GM21515 (cell line): ENCODE data around the gene NAPEPLD.
"Not testable (repeated sequence)": the region's sequence is repeated elsewhere in the genome, so short reads cannot be mapped to it uniquely, and the experiment has no call there.

Experiments used
- ATAC-seq: cut with Tn5 transposase; IDR thresholded peaks from one replicate; pipeline ENCODE4 v1.9.1; 2021; ENCODE audit not compliant: unreplicated experiment

NAPEPLD gene

GRCh38 chr7:103071000-103071399, 77.9 kb downstream of the NAPEPLD start:
- ATAC-seq: no peak

GRCh38 chr7:103068414-103069403, 80.2 kb downstream of the NAPEPLD start:
- no peak for ATAC-seq

GRCh38 chr7:103065667-103066066, 83.2 kb downstream of the NAPEPLD start:
- ATAC-seq: no peak

- ATAC-seq: no peak
These were observed 85.0 kb downstream of the NAPEPLD start for GRCh38 chr7:103063895-103064294.

- no peak for ATAC-seq
These were observed 89.4 kb downstream of the NAPEPLD start for GRCh38 chr7:103059471-103059870.

GRCh38 chr7:103058122-103058521, 90.8 kb downstream of the NAPEPLD start:
- no peak for ATAC-seq

GRCh38 chr7:103056006-103056405, 92.9 kb downstream of the NAPEPLD start:
- ATAC-seq: not testable (repeated sequence)

- ATAC-seq: no peak
These were observed 97.4 kb downstream of the NAPEPLD start for GRCh38 chr7:103051519-103051918.
